Duodenal mucosa (tissue), 2 donors: ENCODE measurements around the gene ANKRD11.
"Not testable (repeated sequence)": the region's sequence is repeated elsewhere in the genome, so short reads cannot be mapped to it uniquely, and the experiment has no call there.

Experiments
- H3K27ac ChIP-seq: one replicate; pipeline ENCODE4 v1.7.0; 2013; ENCODE audit warnings: low read depth, low read length
- H3K27me3 ChIP-seq, 2 donors: one replicate each; pipeline ENCODE4 v1.7.0; 2013; ENCODE audit warnings: low read length in 2 of 2, control low read depth in 1 of 2; ENCODE audit not compliant: insufficient read depth in 2 of 2, control insufficient read depth in 1 of 2
- H3K36me3 ChIP-seq, 2 donors: one replicate each; pipeline ENCODE4 v1.7.0; 2013; ENCODE audit warnings: low read length in 2 of 2, control low read depth in 1 of 2; ENCODE audit not compliant: insufficient read depth in 2 of 2, control insufficient read depth in 1 of 2
- H3K4me1 ChIP-seq, 2 donors: one replicate each; pipeline ENCODE4 v1.7.0; 2013; ENCODE audit warnings: low read length in 2 of 2, control low read depth in 1 of 2; ENCODE audit not compliant: insufficient read depth in 2 of 2, control insufficient read depth in 1 of 2
- H3K4me3 ChIP-seq, 2 donors: one replicate each; pipeline ENCODE4 v1.7.0; 2013; ENCODE audit warnings: low read length in 2 of 2, low read depth in 1 of 2
- H3K9ac ChIP-seq, 2 donors: one replicate each; pipeline ENCODE4 v1.7.0; 2013; ENCODE audit warnings: low read length in 2 of 2, low read depth in 1 of 2
- H3K9me3 ChIP-seq, 2 donors: one replicate each; pipeline ENCODE4 v1.7.0; 2013; ENCODE audit warnings: low read length in 2 of 2, control low read depth in 1 of 2; ENCODE audit not compliant: control insufficient read depth in 1 of 2

ANKRD11 gene

DNA sequence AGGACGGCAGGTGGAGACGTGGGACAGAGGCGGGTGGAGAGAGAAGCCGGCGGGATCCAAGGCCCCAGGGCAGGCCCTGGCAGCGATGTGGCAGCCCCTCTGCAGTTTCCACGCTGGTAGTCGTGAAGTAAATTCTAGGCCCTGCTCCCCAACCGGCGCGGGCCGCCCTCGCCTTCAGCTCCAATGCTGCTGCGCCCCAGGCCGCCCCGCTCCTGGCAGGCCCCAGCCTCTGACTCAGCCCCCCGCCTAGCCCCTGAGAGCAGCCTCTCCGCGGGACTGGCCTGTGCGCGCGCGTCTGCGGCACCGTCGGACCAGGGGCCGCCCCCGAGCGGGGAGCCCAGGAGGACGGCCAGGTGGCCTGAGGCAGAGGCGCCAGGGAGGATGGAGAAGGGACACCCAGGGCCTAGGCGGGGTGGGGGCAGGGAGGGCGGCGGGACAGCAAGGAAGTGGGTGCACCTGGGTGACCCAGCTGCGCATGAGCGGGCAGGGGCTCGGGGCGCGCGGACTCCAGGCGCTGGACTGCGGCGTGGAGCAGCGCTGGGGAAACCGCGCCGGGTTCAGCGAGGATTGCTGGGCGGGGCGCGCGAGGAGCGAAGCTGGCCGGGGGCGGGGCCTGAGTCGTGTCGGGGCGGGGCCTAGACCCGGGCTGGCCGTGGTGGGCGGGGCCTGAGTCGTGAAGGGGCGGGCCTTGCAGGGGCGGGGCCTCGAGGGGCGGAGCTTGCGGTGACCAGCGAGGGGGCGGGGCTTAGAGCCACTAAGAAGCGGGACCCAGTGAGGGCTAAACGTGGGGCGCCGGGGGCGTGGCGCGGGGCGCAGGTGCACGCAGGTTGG, 243.2 kb downstream of the ANKRD11 start:
- peaks cover 0 to 4% of the 10 kb centered on the region in 2 donors for H3K4me1 ChIP-seq

GRCh38 chr16:89246383-89246902, 243.9 kb downstream of the ANKRD11 start:
- no peak overlapping the region for H3K9ac ChIP-seq

More for the DNA sequence above, 243.2 kb downstream of the ANKRD11 start:
- H3K36me3 ChIP-seq: no peaks in the 10 kb centered on the region
- peak overlapping the region; percentile 22 to 55 for H3K4me3 ChIP-seq
- H3K9me3 ChIP-seq: no peaks in the 10 kb centered on the region
- H3K9ac ChIP-seq: no peak overlapping the region
- H3K27me3 ChIP-seq: no peaks in the 10 kb centered on the region
- H3K27ac ChIP-seq: no peak overlapping the region

DNA sequence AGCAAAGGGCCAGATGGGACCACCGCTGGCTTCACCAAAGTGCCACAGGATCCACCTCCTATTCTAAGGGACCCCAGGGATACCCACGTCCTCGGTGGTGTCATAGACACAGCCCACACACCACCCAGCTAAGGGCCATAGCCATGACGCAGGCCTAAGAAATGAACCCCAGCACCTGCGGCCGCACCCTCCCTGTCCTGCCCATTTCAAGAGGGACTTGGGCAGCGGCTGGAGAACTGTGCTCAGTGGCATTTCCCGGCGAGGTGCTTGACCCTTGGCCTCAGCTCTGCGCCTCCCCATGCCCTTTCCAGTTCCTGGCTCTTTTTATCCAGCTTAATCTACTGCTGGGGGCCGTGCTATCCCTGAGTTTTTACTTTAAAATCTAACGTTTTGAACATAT, 245.6 kb downstream of the ANKRD11 start:
- no peak overlapping the region for H3K4me3 ChIP-seq
- H3K9ac ChIP-seq: no peak overlapping the region
- no peak overlapping the region for H3K27ac ChIP-seq
- H3K27me3 ChIP-seq: no peaks in the 10 kb centered on the region
- peaks cover 0 to 10% of the 10 kb centered on the region in 2 donors for H3K4me1 ChIP-seq
- H3K9me3 ChIP-seq: no peaks in the 10 kb centered on the region
- H3K36me3 ChIP-seq: no peaks in the 10 kb centered on the region

More at GRCh38 chr16:89246383-89246902, 243.9 kb downstream of the ANKRD11 start:
- no peaks in the 10 kb centered on the region for H3K36me3 ChIP-seq
- H3K27ac ChIP-seq: no peak overlapping the region
- peak overlapping the region; percentile 22 to 43 for H3K4me3 ChIP-seq
- no peaks in the 10 kb centered on the region for H3K9me3 ChIP-seq
- no peaks in the 10 kb centered on the region for H3K27me3 ChIP-seq
- H3K4me1 ChIP-seq: peaks cover 0 to 8% of the 10 kb centered on the region in 2 donors

DNA sequence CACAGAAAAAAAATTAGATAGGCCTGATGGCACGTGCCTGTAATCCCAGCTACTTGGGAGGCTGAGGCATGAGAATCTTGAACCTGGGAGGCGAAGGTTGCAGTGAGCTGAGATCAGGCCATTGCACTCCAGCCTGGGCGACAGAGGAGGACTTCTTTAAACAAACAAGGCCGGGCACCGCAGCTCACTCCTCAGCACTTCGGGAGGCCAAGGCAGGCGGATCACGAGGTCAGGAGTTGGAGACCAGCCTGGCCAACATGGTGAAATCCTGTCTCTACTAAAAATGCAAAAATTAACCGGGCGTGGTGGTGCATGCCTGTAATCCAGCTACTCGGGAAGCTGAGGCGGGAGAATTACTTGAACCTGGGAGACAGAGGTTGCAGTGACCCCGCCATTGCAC, 246.1 kb downstream of the ANKRD11 start:
- H3K36me3 ChIP-seq, H3K4me3 ChIP-seq, H3K4me1 ChIP-seq, H3K9me3 ChIP-seq, H3K9ac ChIP-seq, H3K27me3 ChIP-seq, H3K27ac ChIP-seq: not testable (repeated sequence)

GRCh38 chr16:89243664-89244063, 246.7 kb downstream of the ANKRD11 start:
- Histone ChIP-seq H3K4me1 (peaks cover 0 to 10% of the 10 kb centered on the region in 2 donors), H3K27me3 (no peaks in the 10 kb centered on the region), H3K27ac (no peak overlapping the region), H3K9me3 (no peaks in the 10 kb centered on the region), H3K36me3 (no peaks in the 10 kb centered on the region), H3K9ac (no peak overlapping the region), H3K4me3 (no peak overlapping the region)

DNA sequence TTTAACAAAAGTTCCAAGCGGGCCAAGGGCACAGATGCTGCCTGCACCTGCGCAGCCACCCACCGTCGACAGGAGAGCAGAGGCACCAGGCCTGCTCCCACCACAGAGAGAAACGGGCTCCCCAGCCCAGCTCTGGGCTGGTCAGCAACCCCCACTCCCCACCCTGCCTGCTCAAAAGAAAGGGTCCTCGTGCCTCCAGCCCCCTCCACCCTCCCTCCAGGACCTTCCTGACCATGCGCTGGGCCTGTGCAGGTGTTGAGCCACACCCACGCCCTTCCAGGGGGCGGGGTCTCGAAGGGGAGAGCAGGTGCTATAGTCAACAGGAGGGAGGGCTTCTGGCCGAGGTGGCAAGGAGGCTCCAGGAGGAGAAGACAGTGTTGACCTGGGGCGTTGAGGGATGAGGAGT, 247.6 kb downstream of the ANKRD11 start:
- H3K4me3 ChIP-seq: no peak overlapping the region
- no peaks in the 10 kb centered on the region for H3K27me3 ChIP-seq
- H3K9me3 ChIP-seq: no peaks in the 10 kb centered on the region
- H3K9ac ChIP-seq: no peak overlapping the region
- no peaks in the 10 kb centered on the region for H3K36me3 ChIP-seq
- H3K4me1 ChIP-seq: peaks cover 0 to 10% of the 10 kb centered on the region in 2 donors
- no peak overlapping the region for H3K27ac ChIP-seq

GRCh38 chr16:89241187-89242007, 249.0 kb downstream of the ANKRD11 start:
- Histone ChIP-seq H3K4me3 (peak overlapping the region; percentile 93 to 100), H3K36me3 (no peaks in the 10 kb centered on the region), H3K27ac (peak overlapping the region; percentile 95), H3K9me3 (no peaks in the 10 kb centered on the region), H3K9ac (peak overlapping the region; percentile 93 to 98), H3K27me3 (no peaks in the 10 kb centered on the region), H3K4me1 (peaks cover 0 to 6% of the 10 kb centered on the region in 2 donors)

DNA sequence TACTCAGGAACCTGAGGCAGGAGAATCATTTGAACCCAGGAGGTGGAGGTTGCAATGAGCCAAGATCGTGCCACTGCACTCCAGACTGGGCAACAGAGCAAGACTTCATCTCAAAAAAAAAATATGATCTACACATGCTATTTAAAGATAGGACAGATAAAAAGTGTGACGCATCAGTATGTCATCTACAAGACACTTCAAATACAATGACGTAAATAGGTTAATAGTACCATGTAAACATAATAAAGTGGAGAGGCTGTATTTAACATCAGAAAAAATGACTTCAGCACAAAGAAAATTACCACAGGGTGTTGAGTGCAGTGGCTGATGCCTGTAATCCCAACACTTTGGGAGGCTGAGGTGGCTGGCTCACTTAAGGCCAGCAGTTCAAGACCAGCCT, 252.6 kb downstream of the ANKRD11 start:
- peaks cover 0 to 6% of the 10 kb centered on the region in 2 donors for H3K4me1 ChIP-seq
- no peak overlapping the region for H3K9ac ChIP-seq
- H3K27ac ChIP-seq: no peak overlapping the region
- H3K4me3 ChIP-seq: no peak overlapping the region
- no peaks in the 10 kb centered on the region for H3K9me3 ChIP-seq
- no peaks in the 10 kb centered on the region for H3K27me3 ChIP-seq
- H3K36me3 ChIP-seq: peaks cover 5 to 14% of the 10 kb centered on the region in 2 donors

GRCh38 chr16:89233678-89234490, 256.5 kb downstream of the ANKRD11 start:
- no peaks in the 10 kb centered on the region for H3K4me1 ChIP-seq
- H3K4me3 ChIP-seq: no peak overlapping the region
- H3K9me3 ChIP-seq: no peaks in the 10 kb centered on the region
- no peaks in the 10 kb centered on the region for H3K27me3 ChIP-seq
- peaks cover 13 to 42% of the 10 kb centered on the region in 2 donors for H3K36me3 ChIP-seq
- no peak overlapping the region for H3K27ac ChIP-seq
- no peak overlapping the region for H3K9ac ChIP-seq
